H1 (cell line): ENCODE data around the gene TXNDC11. TPM values are rescaled to one million over a fixed set of nuclear protein-coding genes. Genes with fewer than 3 reads are reported as not detected.

Experiments used
- CTCF ChIA-PET: fragments of 300-600 bp; sonication (Branson Sonifier 250); formaldehyde crosslinking; loops from one replicate; lab custom pipeline; 2021; ENCODE audit not compliant: partially characterized antibody; lab: Charles Lee
- POLR2A ChIA-PET: fragments of 300-600 bp; sonication (Branson Sonifier 250); formaldehyde crosslinking; loops from one replicate; lab custom pipeline; 2021; ENCODE audit warnings: inconsistent platforms; ENCODE audit not compliant: partially characterized antibody; lab: Charles Lee
- DNase-seq, 2 experiments: peaks; one replicate each; pipeline versions ENCODE4 v3.0.0 to v3.0.0-alpha.2; 2010 to 2022; ENCODE audit warnings: low spot score in 2 of 2, low read depth in 1 of 2, mixed read lengths in 1 of 2
- FAIRE-seq: peaks from 2 replicates; lab custom pipeline; 2011; peaks lifted over from hg19 to GRCh38; lab: Jason Lieb, UNC
- H2AFZ ChIP-seq: 2 replicates; pipeline ENCODE4 v1.8.1; 2012; ENCODE audit warnings: low read length, inconsistent platforms
- H2AK5ac ChIP-seq: 2 replicates; pipeline ENCODE4 v1.6.1; 2013; ENCODE audit warnings: low read depth, low read length
- H2BK120ac ChIP-seq: replicated peaks from 2 replicates; pipeline ENCODE3; 2013; ENCODE audit warnings: low read depth, low read length, inconsistent platforms
- H2BK12ac ChIP-seq: 2 replicates; pipeline ENCODE4 v1.6.1; 2013; ENCODE audit warnings: low read depth, low read length
- H2BK15ac ChIP-seq: 2 replicates; pipeline ENCODE4 v1.6.1; 2013; ENCODE audit warnings: low read length
- H2BK20ac ChIP-seq: 2 replicates; pipeline ENCODE4 v1.6.1; 2013; ENCODE audit warnings: low read length
- H2BK5ac ChIP-seq: 2 replicates; pipeline ENCODE4 v1.6.1; 2013; ENCODE audit warnings: low read depth, low read length
- H3K14ac ChIP-seq: 2 replicates; pipeline ENCODE4 v1.6.1; 2013; ENCODE audit warnings: inconsistent platforms; ENCODE audit not compliant: insufficient read length
- H3K18ac ChIP-seq: 2 replicates; pipeline ENCODE4 v1.6.1; 2013; ENCODE audit warnings: low read length; ENCODE audit errors: extremely low read depth
- H3K23ac ChIP-seq: 2 replicates; pipeline ENCODE4 v1.6.1; 2013; ENCODE audit warnings: inconsistent platforms; ENCODE audit not compliant: insufficient read length
- H3K23me2 ChIP-seq: 2 replicates; pipeline ENCODE4 v1.6.1; 2013; ENCODE audit warnings: low read depth, low read length
- H3K27ac ChIP-seq: 2 replicates; pipeline ENCODE4 v1.6.1; 2011; ENCODE audit warnings: low read depth, low read length, inconsistent platforms
- H3K27me3 ChIP-seq, 4 experiments: replicated peaks in 1 of 4; 1 replicate in 1 of 4; 2 replicates in 3 of 4; pipeline versions ENCODE4 v1.6.1 to v1.8.1; 2011 to 2013; ENCODE audit warnings: low read length in 3 of 4, mild to moderate bottlenecking in 3 of 4, inconsistent platforms in 2 of 4, mixed read lengths in 2 of 4, moderate library complexity in 1 of 4; ENCODE audit not compliant: control insufficient read depth in 3 of 4, insufficient read depth in 3 of 4; ENCODE audit errors: extremely low read depth in 1 of 4
- H3K36me3 ChIP-seq, 4 experiments: 2 replicates each; pipeline versions ENCODE4 v1.6.1 to v1.8.1; 2011 to 2013; ENCODE audit warnings: mild to moderate bottlenecking in 4 of 4, low read length in 3 of 4, moderate library complexity in 2 of 4, control low read depth in 1 of 4, inconsistent platforms in 1 of 4; ENCODE audit not compliant: insufficient read depth in 4 of 4, control insufficient read depth in 2 of 4
- H3K4ac ChIP-seq: replicated peaks from 2 replicates; pipeline ENCODE3; 2013; ENCODE audit warnings: low read length, low read depth, mixed read lengths, inconsistent platforms; ENCODE audit not compliant: insufficient read length
- H3K4me1 ChIP-seq, 4 experiments: replicated peaks in 1 of 4; 1 replicate in 1 of 4; 2 replicates in 3 of 4; pipeline versions ENCODE4 v1.6.1 to v1.8.1; 2011 to 2013; ENCODE audit warnings: low read length in 3 of 4, inconsistent platforms in 2 of 4, mixed read lengths in 1 of 4; ENCODE audit not compliant: insufficient read depth in 4 of 4, control insufficient read depth in 3 of 4
- H3K4me2 ChIP-seq, 2 experiments: 2 replicates each; pipeline versions ENCODE4 v1.6.1 to v1.8.1; 2011 to 2013; ENCODE audit warnings: low read depth in 2 of 2, low read length in 2 of 2, control low read depth in 1 of 2, inconsistent platforms in 1 of 2, mild to moderate bottlenecking in 1 of 2; ENCODE audit not compliant: insufficient read depth in 1 of 2
- H3K4me3 ChIP-seq, 4 experiments: fragments of 200-600, 300-600 bp in 1 of 4; sonication (generic), shearing (Covaris generic), sonication (Bioruptor Twin) in 1 of 4; 2 replicates each; pipeline versions ENCODE4 v1.5.1 to v1.8.1; 2011 to 2016; ENCODE audit warnings: low read length in 4 of 4, low read depth in 3 of 4, control low read depth in 2 of 4, inconsistent platforms in 2 of 4, mild to moderate bottlenecking in 2 of 4, mixed read lengths in 1 of 4, moderate library complexity in 1 of 4; ENCODE audit not compliant: insufficient read depth in 2 of 4; ENCODE audit errors: extremely low read depth in 1 of 4
- H3K56ac ChIP-seq: replicated peaks from 2 replicates; pipeline ENCODE3; 2013; ENCODE audit warnings: low read depth, mild to moderate bottlenecking, mixed read lengths, low read length, inconsistent platforms; ENCODE audit not compliant: insufficient read length
- H3K79me1 ChIP-seq: 2 replicates; pipeline ENCODE4 v1.6.1; 2013; ENCODE audit warnings: low read depth, low read length, control low read depth
- H3K79me2 ChIP-seq, 2 experiments: 2 replicates each; pipeline versions ENCODE4 v1.6.1 to v1.8.1; 2012 to 2013; ENCODE audit warnings: low read length in 2 of 2, mild to moderate bottlenecking in 2 of 2, inconsistent platforms in 1 of 2; ENCODE audit not compliant: insufficient read depth in 2 of 2, control insufficient read depth in 1 of 2
- H3K9ac ChIP-seq, 4 experiments: replicated peaks in 1 of 4; 1 replicate in 1 of 4; 2 replicates in 3 of 4; pipeline versions ENCODE4 v1.6.1 to v1.8.1; 2011 to 2013; ENCODE audit warnings: low read depth in 3 of 4, low read length in 3 of 4, control low read depth in 2 of 4, mild to moderate bottlenecking in 2 of 4, moderate library complexity in 2 of 4, inconsistent platforms in 1 of 4; ENCODE audit errors: extremely low read depth in 1 of 4
- H3K9me3 ChIP-seq, 2 experiments: 2 replicates each; pipeline versions ENCODE4 v1.6.1 to v1.8.1; 2012 to 2013; ENCODE audit warnings: mild to moderate bottlenecking in 2 of 2, moderate library complexity in 2 of 2, control low read depth in 1 of 2, inconsistent platforms in 1 of 2, low read depth in 1 of 2, low read length in 1 of 2, mixed read lengths in 1 of 2; ENCODE audit not compliant: insufficient read depth in 2 of 2
- H4K20me1 ChIP-seq, 2 experiments: replicated peaks in 1 of 2; 2 replicates each; pipeline versions ENCODE3 to v1.8.1; 2011 to 2013; ENCODE audit warnings: inconsistent platforms in 2 of 2, low read length in 2 of 2, mild to moderate bottlenecking in 1 of 2; ENCODE audit not compliant: insufficient read depth in 2 of 2, control insufficient read depth in 1 of 2
- H4K5ac ChIP-seq: 2 replicates; pipeline ENCODE4 v1.6.1; 2013; ENCODE audit warnings: low read length, low read depth, mixed read lengths, inconsistent platforms; ENCODE audit not compliant: insufficient read length
- H4K8ac ChIP-seq: 2 replicates; pipeline ENCODE4 v1.8.0; 2013; ENCODE audit warnings: mild to moderate bottlenecking, moderate library complexity, low read length, inconsistent platforms; ENCODE audit not compliant: insufficient read depth; ENCODE audit errors: extremely low read depth
- H4K91ac ChIP-seq: replicated peaks from 2 replicates; pipeline ENCODE3; 2013; ENCODE audit warnings: low read length, mixed read lengths, inconsistent platforms; ENCODE audit not compliant: insufficient read length
- JUN ChIP-seq: IDR thresholded peaks from 2 replicates; pipeline ENCODE4 v1.6.1; 2011; ENCODE audit warnings: low read depth, mild to moderate bottlenecking, improper control_type of control experiment, low read length
- SUZ12 ChIP-seq: fragments of 200-600 bp; sonication (generic); IDR thresholded peaks from 2 replicates; pipeline ENCODE4 v1.6.1; 2012; ENCODE audit warnings: mild to moderate bottlenecking, inconsistent platforms, low read length, moderate library complexity, mixed read lengths
- WGBS, 2 experiments: shearing (Covaris generic) in 1 of 2; methylation state at CpG; one replicate each; pipeline versions ENCODE4 v1.1.6 to v1.1.7; 2013 to 2015; ENCODE audit warnings: low lambda C conversion rate in 2 of 2, mixed read lengths in 2 of 2, inconsistent platforms in 1 of 2, low coverage in 1 of 2, missing lambda C conversion rate in 1 of 2; ENCODE audit not compliant: insufficient replicate concordance in 2 of 2, insufficient coverage in 1 of 2, insufficient read length in 1 of 2; ENCODE audit errors: extremely low coverage in 1 of 2, missing lambda C conversion rate in 1 of 2; 5-methylcytosine and 5-hydroxymethylcytosine counted together
- polyA plus RNA-seq, 7 experiments: library from polyadenylated mRNA; depleted of rRNA in 3 of 7; stranded (reverse) in 5 of 7; unstranded in 2 of 7; fragments of >200 nt in 5 of 7; fragments of 200-250 nt in 2 of 7; gene quantifications; 1 replicate in 5 of 7; 2 replicates in 1 of 7; 4 replicates in 1 of 7; pipeline versions ENCODE4 v1.2.1 to v1.2.3, GENCODE V29; 2011 to 2013; ENCODE audit warnings: missing spikeins in 2 of 7, mixed read lengths in 2 of 7
- total RNA-seq: library from RNA; stranded (reverse); fragmentation: NEBNext Ultra II Directional; extraction: Animal tissue kit (Norgen Biotek cat#: 25700); gene quantifications from 2 replicates; pipeline ENCODE4 v1.2.1, GENCODE V29; 2021

Gene TXNDC11
- total and polyA plus RNA-seq, 2 of the 8 experiments (the other 6 are each of a cell fraction or from before 2014, with no cell fraction given): 13.5 to 13.8 TPM

GRCh38 chr16:11697319-11697718 is 45.3 kb downstream of the TXNDC11 start:
- Histone ChIP-seq H3K18ac (no peak overlapping the region), H4K5ac (no peak overlapping the region), H3K79me2 (no peaks in the 10 kb centered on the region), H3K4me3 (no peak overlapping the region), H3K36me3 (peaks cover 0 to 12% (median 4%) of the 10 kb centered on the region in 4 experiments; a peak in 5 of 8 replicates), H3K9me3 (no peaks in the 10 kb centered on the region), H4K8ac (no peak overlapping the region; the same call in 1 of the 2 replicates), H4K20me1 (peaks cover 2% of the 10 kb centered on the region in 2 experiments), H2BK5ac (no peak overlapping the region), H2BK15ac (no peak overlapping the region), H3K27ac (no peak overlapping the region), H2AK5ac (no peak overlapping the region), H2BK12ac (no peak overlapping the region), H3K4me2 (no peak overlapping the region), H3K79me1 (peaks cover 5% of the 10 kb centered on the region), H3K23ac (no peak overlapping the region), H3K23me2 (no peaks in the 10 kb centered on the region), H3K14ac (no peak overlapping the region), H3K27me3 (no peaks in the 10 kb centered on the region), H3K56ac (no peak overlapping the region), H2BK20ac (no peak overlapping the region), H2BK120ac (no peak overlapping the region), H3K9ac (no peak overlapping the region), H3K4ac (no peak overlapping the region), H2AFZ (no peak overlapping the region), H4K91ac (no peak overlapping the region), H3K4me1 (no peaks in the 10 kb centered on the region)
- POLR2A ChIA-PET: interaction anchor here (1.7 kb wide), 1 partner anchor 9 kb away, joined by 6 read pairs; no protein-coding TSS in a partner anchor
- CTCF ChIA-PET: interaction anchor here (0.6 to 2.5 kb wide), 12 partner anchors 8 to 295 kb away, joined by 3 to 17 read pairs (median 4); no protein-coding TSS in a partner anchor
- FAIRE-seq: no peak
- DNase-seq: no peak
- 94% methylated on average over 12 of the region's 12 CpGs; no CpG with 5 or more reads in 1 of the 2 experiments for WGBS, 2 experiments
- TF ChIP-seq SUZ12: no peak
- TF ChIP-seq JUN: no peak
